ENCODE results near the gene BBS9. TPM values are rescaled to one million over a fixed set of nuclear protein-coding genes. Genes with fewer than 3 reads are reported as not detected.

BBS9 gene
- total RNA-seq, 4 donors from 2014 or later, result 11.2 to 34.5 (median 20.4) TPM

DNA sequence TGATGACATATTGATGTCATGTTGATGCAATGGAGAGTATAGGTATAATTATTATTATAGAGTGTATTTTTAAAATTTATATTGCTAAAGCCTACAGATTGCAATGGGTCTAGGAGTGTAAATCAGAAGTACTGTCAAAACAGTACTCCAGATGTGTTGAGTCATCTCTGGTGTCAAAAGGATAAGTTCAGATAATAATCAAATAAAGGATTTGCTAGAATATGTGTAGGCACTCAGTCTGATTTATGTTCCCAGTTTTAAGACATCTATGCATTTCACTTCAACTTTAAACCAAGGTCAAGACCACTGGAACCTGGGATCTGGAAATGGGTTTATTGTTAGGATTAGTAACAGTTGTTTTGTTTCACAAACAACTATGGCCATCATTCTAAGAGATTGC is 433.6 kb downstream of the BBS9 start:
- TF ChIP-seq, protein P1, sequence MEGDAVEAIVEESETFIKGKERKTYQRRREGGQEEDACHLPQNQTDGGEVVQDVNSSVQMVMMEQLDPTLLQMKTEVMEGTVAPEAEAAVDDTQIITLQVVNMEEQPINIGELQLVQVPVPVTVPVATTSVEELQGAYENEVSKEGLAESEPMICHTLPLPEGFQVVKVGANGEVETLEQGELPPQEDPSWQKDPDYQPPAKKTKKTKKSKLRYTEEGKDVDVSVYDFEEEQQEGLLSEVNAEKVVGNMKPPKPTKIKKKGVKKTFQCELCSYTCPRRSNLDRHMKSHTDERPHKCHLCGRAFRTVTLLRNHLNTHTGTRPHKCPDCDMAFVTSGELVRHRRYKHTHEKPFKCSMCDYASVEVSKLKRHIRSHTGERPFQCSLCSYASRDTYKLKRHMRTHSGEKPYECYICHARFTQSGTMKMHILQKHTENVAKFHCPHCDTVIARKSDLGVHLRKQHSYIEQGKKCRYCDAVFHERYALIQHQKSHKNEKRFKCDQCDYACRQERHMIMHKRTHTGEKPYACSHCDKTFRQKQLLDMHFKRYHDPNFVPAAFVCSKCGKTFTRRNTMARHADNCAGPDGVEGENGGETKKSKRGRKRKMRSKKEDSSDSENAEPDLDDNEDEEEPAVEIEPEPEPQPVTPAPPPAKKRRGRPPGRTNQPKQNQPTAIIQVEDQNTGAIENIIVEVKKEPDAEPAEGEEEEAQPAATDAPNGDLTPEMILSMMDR (IDR thresholded peaks at IDR 0.05), result no peak
- TF ChIP-seq EP300 (IDR thresholded peaks at IDR 0.05) (no peak), POLR2AphosphoS5 (IDR thresholded peaks at IDR 0.05) (no peak), POLR2A (IDR thresholded peaks at IDR 0.05) (no peak)
- H3K4me1 ChIP-seq, result no peaks in the 10 kb centered on the region
- ATAC-seq, result no peak
- H3K9me3 ChIP-seq, result no peaks in the 10 kb centered on the region
- H3K4me3 ChIP-seq, result no peak overlapping the region
- H3K27ac ChIP-seq, result no peak overlapping the region
- no peaks in the 10 kb centered on the region for H3K27me3 ChIP-seq
- no peaks in the 10 kb centered on the region for H3K36me3 ChIP-seq

DNA sequence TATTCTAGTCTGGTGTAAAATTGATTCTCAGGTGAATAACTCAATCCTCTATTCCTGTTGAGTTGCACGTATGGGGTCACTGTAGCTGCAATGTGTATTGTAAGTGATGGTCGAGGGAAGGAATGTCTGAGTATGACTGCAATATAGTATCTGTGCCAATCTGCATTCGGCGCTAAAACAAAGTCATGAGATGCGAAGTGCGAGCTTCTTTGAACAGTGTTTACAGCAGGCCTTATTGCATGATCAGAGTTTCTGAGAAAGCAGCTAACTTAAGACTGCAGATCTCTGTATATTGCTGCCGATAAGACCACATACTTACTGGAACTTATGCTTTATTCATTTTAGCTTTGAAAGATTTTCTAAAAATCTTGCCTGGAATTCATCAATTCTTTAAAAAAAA is 434.3 kb downstream of the BBS9 start:
- Histone ChIP-seq H3K27ac (no peak overlapping the region), H3K9me3 (no peaks in the 10 kb centered on the region), H3K36me3 (no peaks in the 10 kb centered on the region), H3K27me3 (no peaks in the 10 kb centered on the region), H3K4me3 (no peak overlapping the region), H3K4me1 (no peaks in the 10 kb centered on the region)
- TF ChIP-seq POLR2AphosphoS5 (IDR thresholded peaks at IDR 0.05) (no peak), POLR2A (IDR thresholded peaks at IDR 0.05) (no peak), EP300 (IDR thresholded peaks at IDR 0.05) (no peak)
- TF ChIP-seq, protein P1 (IDR thresholded peaks at IDR 0.05), result no peak
- no peak for ATAC-seq
- WGBS, 2 donors (ENCODE audit: low coverage in 1 of 2), result 62 to 89% methylated on average over 6 to 7 of the region's 7 CpGs

DNA sequence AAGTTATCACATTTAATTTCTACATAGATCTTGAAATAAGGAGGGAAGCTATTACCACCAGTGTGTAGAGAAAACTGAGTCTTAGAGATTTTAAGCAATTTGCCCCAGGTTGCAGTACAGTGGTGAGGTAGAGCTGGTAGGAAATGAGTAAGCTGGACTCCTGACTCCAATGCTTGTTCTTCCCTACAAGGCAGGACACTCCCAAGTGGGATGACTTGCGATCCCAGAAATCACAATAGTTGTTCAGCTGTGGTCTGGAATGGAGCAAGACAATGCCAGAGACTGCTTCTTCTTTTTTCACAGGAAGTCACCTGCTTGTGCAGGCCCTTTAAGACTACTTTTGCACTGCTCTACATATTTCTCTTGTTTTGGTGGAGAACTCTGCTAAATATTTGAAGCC is 448.8 kb downstream of the BBS9 start:
- H3K36me3 ChIP-seq, result no peaks in the 10 kb centered on the region
- WGBS, 2 donors (ENCODE audit: low coverage in 1 of 2), result 83 to 94% methylated on average over 1 of the region's 1 CpG
- no peak for ATAC-seq
- H3K27ac ChIP-seq, result no peak overlapping the region
- peaks cover 0 to 34% (median 0%) of the 10 kb centered on the region in 3 donors for H3K4me1 ChIP-seq
- no peaks in the 10 kb centered on the region for H3K9me3 ChIP-seq
- no peak overlapping the region for H3K4me3 ChIP-seq
- H3K27me3 ChIP-seq, result no peaks in the 10 kb centered on the region
- TF ChIP-seq, protein P1 (IDR thresholded peaks at IDR 0.05), result no peak
- TF ChIP-seq POLR2AphosphoS5 (IDR thresholded peaks at IDR 0.05) (no peak), EP300 (IDR thresholded peaks at IDR 0.05) (no peak)

DNA sequence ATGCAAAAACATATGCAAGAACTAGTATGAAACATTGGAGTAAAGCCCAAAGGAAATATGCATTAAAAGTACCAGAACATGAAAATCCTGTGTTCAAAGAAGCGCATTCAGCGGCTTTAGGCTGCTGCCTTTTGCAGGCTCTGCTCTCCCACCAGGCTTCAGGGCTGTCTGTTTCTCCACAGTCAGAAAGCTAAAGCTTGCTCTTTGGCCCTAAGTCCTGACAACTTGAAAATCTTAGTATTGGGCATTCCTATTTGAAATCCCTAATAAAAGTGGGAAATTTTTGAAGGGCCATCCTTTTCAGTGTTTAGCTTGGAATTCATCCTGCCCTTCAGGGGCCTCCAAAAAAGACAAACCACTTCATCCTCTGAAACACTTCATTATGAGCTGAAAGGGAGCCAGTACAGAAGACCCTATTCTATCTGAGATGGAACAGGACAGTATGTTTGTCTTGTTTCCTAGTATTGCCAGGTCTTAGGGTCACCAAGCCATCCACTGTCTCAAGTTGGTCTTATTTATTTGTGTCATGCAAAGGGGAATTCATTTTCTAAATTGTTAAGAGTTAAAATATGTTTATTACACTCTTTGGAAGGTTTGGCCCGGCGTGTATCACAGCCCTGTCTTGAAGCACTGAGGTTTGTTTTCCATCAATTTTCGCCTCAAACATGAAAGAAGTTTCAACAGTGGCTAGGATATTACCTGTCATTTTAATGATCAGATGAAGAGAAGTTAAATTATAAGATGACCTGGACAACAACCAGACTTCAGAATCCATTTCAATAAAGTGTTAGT is 449.7 kb downstream of the BBS9 start:
- no peak overlapping the region for H3K4me3 ChIP-seq
- no peaks in the 10 kb centered on the region for H3K36me3 ChIP-seq
- no peak overlapping the region for H3K27ac ChIP-seq
- peaks cover 0 to 34% (median 0%) of the 10 kb centered on the region in 3 donors for H3K4me1 ChIP-seq
- WGBS, 2 donors (ENCODE audit: low coverage in 1 of 2), result 76 to 78% methylated on average over 5 of the region's 5 CpGs
- no peak for ATAC-seq
- no peak for TF ChIP-seq EP300 (IDR thresholded peaks at IDR 0.05)
- TF ChIP-seq POLR2AphosphoS5 (IDR thresholded peaks at IDR 0.05), result no peak
- TF ChIP-seq, protein P1 (IDR thresholded peaks at IDR 0.05), result no peak
- no peak for TF ChIP-seq POLR2A (IDR thresholded peaks at IDR 0.05)
- H3K27me3 ChIP-seq, result no peaks in the 10 kb centered on the region
- no peaks in the 10 kb centered on the region for H3K9me3 ChIP-seq

DNA sequence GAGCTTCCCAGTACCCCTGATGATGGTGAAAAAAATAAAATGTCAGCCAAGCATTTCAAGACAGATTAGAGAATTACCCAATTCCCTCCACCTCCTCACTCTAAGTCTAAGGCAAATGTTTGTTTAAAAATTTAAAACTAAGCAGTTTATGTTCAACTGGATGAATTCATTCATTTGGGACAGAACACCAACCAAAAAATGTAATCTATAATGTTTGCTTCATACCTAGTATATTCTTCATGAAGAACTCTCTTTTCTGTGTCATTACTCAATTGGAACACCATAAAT is 450.3 kb downstream of the BBS9 start:
- TF ChIP-seq POLR2A (IDR thresholded peaks at IDR 0.05) (no peak), EP300 (IDR thresholded peaks at IDR 0.05) (no peak), POLR2AphosphoS5 (IDR thresholded peaks at IDR 0.05) (no peak)
- TF ChIP-seq, protein P1 (IDR thresholded peaks at IDR 0.05), result no peak
- H3K36me3 ChIP-seq, result no peaks in the 10 kb centered on the region
- H3K27ac ChIP-seq, result no peak overlapping the region
- no peak overlapping the region for H3K4me3 ChIP-seq
- ATAC-seq, result no peak
- no peaks in the 10 kb centered on the region for H3K9me3 ChIP-seq
- H3K4me1 ChIP-seq, result peaks cover 0 to 34% (median 0%) of the 10 kb centered on the region in 3 donors
- H3K27me3 ChIP-seq, result no peaks in the 10 kb centered on the region

All from gastroesophageal sphincter (tissue), 4 donors.